ENCODE measurements around the gene EDN1.
"Not testable (repeated sequence)": the region's sequence is repeated elsewhere in the genome, so short reads cannot be mapped to it uniquely, and the experiment has no call there.

Gene EDN1

GRCh38 chr6:12314751-12315150 lies 24.6 kb downstream of the EDN1 start:
- Histone ChIP-seq H3K9me3 (ENCODE audit: control insufficient read depth in 1 of 2, low read length in 2 of 2) (peaks cover 6 to 8% of the 10 kb centered on the region in 2 donors), H3K36me3 (ENCODE audit: control insufficient read depth in 1 of 2, insufficient read depth in 2 of 2, low read length in 2 of 2) (no peaks in the 10 kb centered on the region), H3K27ac (ENCODE audit: low read length) (no peak overlapping the region), H3K27me3 (ENCODE audit: low read depth, low read length) (no peaks in the 10 kb centered on the region), H3K4me1 (ENCODE audit: control insufficient read depth in 1 of 2, insufficient read depth in 2 of 2, low read length in 2 of 2) (no peaks in the 10 kb centered on the region), H3K4me3 (ENCODE audit: low read depth in 1 of 2, low read length in 2 of 2) (no peak overlapping the region)

- Histone ChIP-seq H3K27me3 (ENCODE audit: low read depth, low read length) (no peaks in the 10 kb centered on the region), H3K27ac (ENCODE audit: low read length) (no peak overlapping the region), H3K4me1 (ENCODE audit: control insufficient read depth in 1 of 2, insufficient read depth in 2 of 2, low read length in 2 of 2) (no peaks in the 10 kb centered on the region), H3K36me3 (ENCODE audit: control insufficient read depth in 1 of 2, insufficient read depth in 2 of 2, low read length in 2 of 2) (no peaks in the 10 kb centered on the region), H3K4me3 (ENCODE audit: low read depth in 1 of 2, low read length in 2 of 2) (no peak overlapping the region), H3K9me3 (ENCODE audit: control insufficient read depth in 1 of 2, low read length in 2 of 2) (peaks cover 6 to 8% of the 10 kb centered on the region in 2 donors)
These were observed 25.3 kb downstream of the EDN1 start for GRCh38 chr6:12315292-12316081.

GRCh38 chr6:12318749-12319148 lies 28.6 kb downstream of the EDN1 start:
- Histone ChIP-seq H3K27me3 (ENCODE audit: low read depth, low read length) (no peaks in the 10 kb centered on the region), H3K4me3 (ENCODE audit: low read depth in 1 of 2, low read length in 2 of 2) (no peak overlapping the region), H3K36me3 (ENCODE audit: control insufficient read depth in 1 of 2, insufficient read depth in 2 of 2, low read length in 2 of 2) (no peaks in the 10 kb centered on the region), H3K9me3 (ENCODE audit: control insufficient read depth in 1 of 2, low read length in 2 of 2) (peaks cover 6 to 8% of the 10 kb centered on the region in 2 donors), H3K4me1 (ENCODE audit: control insufficient read depth in 1 of 2, insufficient read depth in 2 of 2, low read length in 2 of 2) (no peaks in the 10 kb centered on the region), H3K27ac (ENCODE audit: low read length) (no peak overlapping the region)

- not testable (repeated sequence) for H3K27ac ChIP-seq (ENCODE audit: low read length); H3K36me3 ChIP-seq (ENCODE audit: control insufficient read depth in 1 of 2, insufficient read depth in 2 of 2, low read length in 2 of 2)
These were observed 29.9 kb downstream of the EDN1 start for GRCh38 chr6:12320074-12320473.

GRCh38 chr6:12324099-12324498 lies 33.9 kb downstream of the EDN1 start:
- H3K27ac ChIP-seq (ENCODE audit: low read length), result no peak overlapping the region

More at GRCh38 chr6:12320074-12320473, 29.9 kb downstream of the EDN1 start:
- not testable (repeated sequence) for H3K9me3 ChIP-seq (ENCODE audit: control insufficient read depth in 1 of 2, low read length in 2 of 2); H3K4me1 ChIP-seq (ENCODE audit: control insufficient read depth in 1 of 2, insufficient read depth in 2 of 2, low read length in 2 of 2); H3K4me3 ChIP-seq (ENCODE audit: low read depth in 1 of 2, low read length in 2 of 2); H3K27me3 ChIP-seq (ENCODE audit: low read depth, low read length)

GRCh38 chr6:12324748-12325147 lies 34.6 kb downstream of the EDN1 start:
- H3K4me1 ChIP-seq (ENCODE audit: control insufficient read depth in 1 of 2, insufficient read depth in 2 of 2, low read length in 2 of 2), result no peaks in the 10 kb centered on the region
- no peaks in the 10 kb centered on the region for H3K27me3 ChIP-seq (ENCODE audit: low read depth, low read length)
- H3K4me3 ChIP-seq (ENCODE audit: low read depth in 1 of 2, low read length in 2 of 2), result no peak overlapping the region
- no peaks in the 10 kb centered on the region for H3K36me3 ChIP-seq (ENCODE audit: control insufficient read depth in 1 of 2, insufficient read depth in 2 of 2, low read length in 2 of 2)
- H3K9me3 ChIP-seq (ENCODE audit: control insufficient read depth in 1 of 2, low read length in 2 of 2), result no peaks in the 10 kb centered on the region
- H3K27ac ChIP-seq (ENCODE audit: low read length), result no peak overlapping the region

More at GRCh38 chr6:12324099-12324498, 33.9 kb downstream of the EDN1 start:
- H3K4me1 ChIP-seq (ENCODE audit: control insufficient read depth in 1 of 2, insufficient read depth in 2 of 2, low read length in 2 of 2), result no peaks in the 10 kb centered on the region
- no peaks in the 10 kb centered on the region for H3K27me3 ChIP-seq (ENCODE audit: low read depth, low read length)
- H3K36me3 ChIP-seq (ENCODE audit: control insufficient read depth in 1 of 2, insufficient read depth in 2 of 2, low read length in 2 of 2), result no peaks in the 10 kb centered on the region
- no peaks in the 10 kb centered on the region for H3K9me3 ChIP-seq (ENCODE audit: control insufficient read depth in 1 of 2, low read length in 2 of 2)
- no peak overlapping the region for H3K4me3 ChIP-seq (ENCODE audit: low read depth in 1 of 2, low read length in 2 of 2)

GRCh38 chr6:12325872-12326271 lies 35.7 kb downstream of the EDN1 start:
- no peaks in the 10 kb centered on the region for H3K27me3 ChIP-seq (ENCODE audit: low read depth, low read length)
- no peaks in the 10 kb centered on the region for H3K36me3 ChIP-seq (ENCODE audit: control insufficient read depth in 1 of 2, insufficient read depth in 2 of 2, low read length in 2 of 2)
- no peaks in the 10 kb centered on the region for H3K9me3 ChIP-seq (ENCODE audit: control insufficient read depth in 1 of 2, low read length in 2 of 2)
- H3K4me1 ChIP-seq (ENCODE audit: control insufficient read depth in 1 of 2, insufficient read depth in 2 of 2, low read length in 2 of 2), result no peaks in the 10 kb centered on the region
- no peak overlapping the region for H3K4me3 ChIP-seq (ENCODE audit: low read depth in 1 of 2, low read length in 2 of 2)
- H3K27ac ChIP-seq (ENCODE audit: low read length), result no peak overlapping the region

- H3K36me3 ChIP-seq (ENCODE audit: control insufficient read depth in 1 of 2, insufficient read depth in 2 of 2, low read length in 2 of 2), result no peaks in the 10 kb centered on the region
- H3K9me3 ChIP-seq (ENCODE audit: control insufficient read depth in 1 of 2, low read length in 2 of 2), result no peaks in the 10 kb centered on the region
- H3K27ac ChIP-seq (ENCODE audit: low read length), result no peak overlapping the region
- no peak overlapping the region for H3K4me3 ChIP-seq (ENCODE audit: low read depth in 1 of 2, low read length in 2 of 2)
- no peaks in the 10 kb centered on the region for H3K4me1 ChIP-seq (ENCODE audit: control insufficient read depth in 1 of 2, insufficient read depth in 2 of 2, low read length in 2 of 2)
- H3K27me3 ChIP-seq (ENCODE audit: low read depth, low read length), result no peaks in the 10 kb centered on the region
These were observed 37.2 kb downstream of the EDN1 start for GRCh38 chr6:12327391-12327790.

GRCh38 chr6:12327988-12328387 lies 37.8 kb downstream of the EDN1 start:
- no peaks in the 10 kb centered on the region for H3K36me3 ChIP-seq (ENCODE audit: control insufficient read depth in 1 of 2, insufficient read depth in 2 of 2, low read length in 2 of 2)
- no peak overlapping the region for H3K4me3 ChIP-seq (ENCODE audit: low read depth in 1 of 2, low read length in 2 of 2)
- no peak overlapping the region for H3K27ac ChIP-seq (ENCODE audit: low read length)
- H3K4me1 ChIP-seq (ENCODE audit: control insufficient read depth in 1 of 2, insufficient read depth in 2 of 2, low read length in 2 of 2), result no peaks in the 10 kb centered on the region
- no peaks in the 10 kb centered on the region for H3K9me3 ChIP-seq (ENCODE audit: control insufficient read depth in 1 of 2, low read length in 2 of 2)
- H3K27me3 ChIP-seq (ENCODE audit: low read depth, low read length), result no peaks in the 10 kb centered on the region

- Histone ChIP-seq H3K4me3 (ENCODE audit: low read depth in 1 of 2, low read length in 2 of 2) (no peak overlapping the region), H3K4me1 (ENCODE audit: control insufficient read depth in 1 of 2, insufficient read depth in 2 of 2, low read length in 2 of 2) (no peaks in the 10 kb centered on the region), H3K27me3 (ENCODE audit: low read depth, low read length) (no peaks in the 10 kb centered on the region), H3K9me3 (ENCODE audit: control insufficient read depth in 1 of 2, low read length in 2 of 2) (no peaks in the 10 kb centered on the region), H3K36me3 (ENCODE audit: control insufficient read depth in 1 of 2, insufficient read depth in 2 of 2, low read length in 2 of 2) (no peaks in the 10 kb centered on the region), H3K27ac (ENCODE audit: low read length) (no peak overlapping the region)
These were observed 38.5 kb downstream of the EDN1 start for GRCh38 chr6:12328701-12329100.

GRCh38 chr6:12331474-12331873 lies 41.3 kb downstream of the EDN1 start:
- no peak overlapping the region for H3K4me3 ChIP-seq (ENCODE audit: low read depth in 1 of 2, low read length in 2 of 2)
- peak overlapping the region; percentile 19 for H3K27ac ChIP-seq (ENCODE audit: low read length)
- H3K4me1 ChIP-seq (ENCODE audit: control insufficient read depth in 1 of 2, insufficient read depth in 2 of 2, low read length in 2 of 2), result no peaks in the 10 kb centered on the region

More at GRCh38 chr6:12331474-12331873, 41.3 kb downstream of the EDN1 start:
- no peaks in the 10 kb centered on the region for H3K9me3 ChIP-seq (ENCODE audit: control insufficient read depth in 1 of 2, low read length in 2 of 2)
- H3K36me3 ChIP-seq (ENCODE audit: control insufficient read depth in 1 of 2, insufficient read depth in 2 of 2, low read length in 2 of 2), result no peaks in the 10 kb centered on the region
- H3K27me3 ChIP-seq (ENCODE audit: low read depth, low read length), result no peaks in the 10 kb centered on the region
